HG03521 (cell line): ENCODE measurements around the gene FATE1.

Experiments used
- ATAC-seq: cut with Tn5 transposase; IDR thresholded peaks from one replicate; pipeline ENCODE4 v1.9.1; 2021; ENCODE audit warnings: mild to moderate bottlenecking, moderate library complexity; ENCODE audit not compliant: unreplicated experiment

FATE1 gene

DNA sequence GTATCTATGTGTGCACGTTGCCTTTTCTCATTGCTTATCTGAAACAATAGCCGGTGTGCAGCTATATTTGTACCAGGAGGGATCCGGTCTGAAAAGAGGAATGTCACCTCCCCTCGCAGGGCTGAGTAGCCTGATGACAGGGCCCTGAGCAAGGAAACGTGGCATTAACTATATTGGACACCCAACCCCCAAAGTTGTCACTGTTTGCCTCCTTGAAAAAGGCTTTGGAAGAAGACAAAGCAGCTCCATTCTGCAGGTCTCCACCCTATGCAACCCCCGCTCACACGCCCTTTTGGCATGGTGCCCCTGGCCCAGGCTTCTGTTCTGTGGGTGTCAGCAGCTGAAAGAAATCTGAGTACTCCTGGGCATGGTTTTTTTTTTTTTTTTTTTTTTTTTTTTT is 12.3 kb upstream of the FATE1 start:
- no peak for ATAC-seq

DNA sequence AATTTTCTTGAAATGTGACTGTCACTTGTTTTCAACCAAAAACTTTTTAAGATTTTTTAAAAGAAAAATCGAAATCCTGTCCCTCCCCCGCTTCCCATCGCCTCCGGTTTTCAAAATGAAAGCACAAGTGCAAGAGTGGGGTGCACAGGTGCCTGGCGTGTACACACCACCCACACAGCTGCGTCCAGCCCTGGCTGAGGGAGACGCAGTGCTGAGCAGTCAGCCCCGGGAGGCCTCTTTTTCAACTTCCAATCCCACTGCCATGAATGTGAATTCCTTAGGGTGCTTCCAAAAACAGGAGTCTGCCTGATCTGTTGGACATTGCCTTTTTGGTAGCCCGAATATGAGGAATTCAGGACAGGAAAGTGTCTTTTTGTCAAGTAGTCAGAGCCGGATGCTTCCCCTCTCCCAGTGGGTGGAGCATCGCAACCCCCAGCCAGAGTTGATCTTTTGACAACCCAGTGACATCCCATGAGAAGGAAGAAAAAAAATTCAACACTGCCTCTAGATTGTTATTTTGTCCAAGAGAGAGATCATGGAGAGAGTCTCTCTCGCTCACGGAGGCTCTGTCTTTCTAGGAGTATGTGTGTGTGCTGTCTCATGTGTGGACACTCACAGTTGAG is 11.7 kb upstream of the FATE1 start:
- no peak for ATAC-seq

DNA sequence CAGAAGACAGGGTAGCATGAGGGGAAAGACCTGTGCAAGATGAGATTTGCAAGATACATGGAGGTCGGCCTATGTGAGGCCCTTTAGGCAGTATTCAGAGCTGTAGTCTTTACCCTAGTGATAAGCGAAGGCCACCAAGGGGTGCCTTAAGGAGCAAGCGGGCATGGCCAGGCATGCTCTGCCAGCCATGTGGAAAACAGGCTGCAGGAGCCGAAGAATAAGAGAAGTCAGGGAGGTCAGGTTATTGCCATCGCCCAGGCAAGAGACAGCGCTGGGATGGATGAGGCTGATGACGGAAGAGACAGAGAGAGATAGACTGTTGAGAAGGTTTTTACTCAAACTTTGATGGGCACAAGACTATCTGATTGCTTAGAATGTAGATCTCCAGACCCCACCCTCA is 7.0 kb upstream of the FATE1 start:
- no peak for ATAC-seq

DNA sequence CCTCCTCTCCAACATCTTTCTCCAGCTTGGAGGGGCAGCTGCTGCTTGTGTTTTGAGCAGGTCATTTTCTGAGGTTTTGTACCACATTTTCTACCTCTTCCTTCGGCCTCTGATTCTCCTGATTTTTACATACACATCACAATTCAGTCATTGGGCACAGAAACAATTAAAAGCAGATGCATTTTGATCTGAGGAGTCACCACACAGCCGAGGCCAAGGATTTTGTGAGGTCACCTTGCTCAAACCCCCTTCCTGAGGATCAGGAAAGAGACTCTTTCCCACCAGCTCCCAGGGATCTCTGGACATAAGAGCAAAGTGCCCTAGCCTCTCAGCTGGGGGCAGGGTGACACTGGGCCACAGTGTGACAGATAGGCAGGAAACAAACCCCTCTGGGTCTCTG is 5.4 kb upstream of the FATE1 start:
- ATAC-seq = no peak

DNA sequence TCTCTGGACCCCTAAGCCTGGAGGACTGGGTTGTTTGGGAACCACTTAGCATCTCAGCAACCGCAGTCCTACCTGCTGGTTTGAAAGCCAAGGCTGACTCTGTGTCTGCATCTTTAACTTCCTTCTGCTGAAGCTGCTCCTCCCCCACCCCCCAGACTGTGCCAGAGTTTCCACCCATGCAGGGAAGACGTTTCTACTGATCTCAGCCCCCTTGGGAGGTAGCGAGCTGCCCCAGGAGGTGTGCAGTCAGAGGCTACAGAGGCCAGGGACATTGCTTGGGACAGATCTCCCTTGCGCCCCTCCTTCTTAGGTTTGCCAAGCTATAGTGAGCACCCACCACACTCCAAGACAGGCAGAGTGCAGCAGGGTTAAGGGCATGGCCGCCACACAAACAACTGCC is 4.7 kb upstream of the FATE1 start:
- ATAC-seq = no peak

DNA sequence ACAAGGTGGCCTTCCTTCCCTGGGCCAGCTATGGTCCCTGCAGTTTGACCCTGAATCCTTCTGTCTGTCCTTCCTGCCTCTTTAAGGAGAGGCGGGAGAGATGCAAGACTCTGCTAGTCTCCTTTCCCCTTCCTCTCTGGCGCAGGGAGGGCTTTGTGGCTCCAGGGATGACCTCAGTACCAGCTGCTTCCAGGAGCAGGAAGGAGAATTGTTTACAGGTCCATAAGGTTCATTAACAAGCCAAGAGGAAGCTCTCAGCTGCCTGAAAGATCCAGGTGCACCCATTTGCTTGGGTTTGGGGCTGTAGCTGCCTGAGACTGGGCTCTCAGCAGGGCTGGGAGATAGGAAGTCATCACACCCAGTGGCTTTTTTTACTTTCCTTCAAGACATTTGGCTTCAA is 4.0 kb upstream of the FATE1 start:
- ATAC-seq = no peak

DNA sequence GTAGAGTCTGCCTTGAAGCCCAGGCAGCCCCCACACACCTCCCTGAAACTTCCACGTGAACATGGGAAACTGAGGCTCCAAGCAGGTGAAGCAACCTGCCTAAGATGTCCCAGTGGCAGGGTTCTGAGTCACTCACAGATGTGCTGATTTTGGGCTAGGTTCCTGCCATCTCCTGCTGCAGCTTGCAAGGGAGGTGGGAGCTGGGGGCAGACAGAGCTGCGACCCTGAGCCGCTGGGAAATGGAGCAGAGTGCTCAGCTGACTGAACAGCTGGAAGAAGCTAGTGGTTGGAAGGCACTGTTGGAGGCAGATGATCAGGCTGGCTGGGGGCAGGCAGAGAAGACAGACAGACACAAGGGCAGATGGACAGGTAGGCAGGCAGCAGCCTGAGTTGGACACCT is 3.6 kb upstream of the FATE1 start:
- no peak for ATAC-seq

DNA sequence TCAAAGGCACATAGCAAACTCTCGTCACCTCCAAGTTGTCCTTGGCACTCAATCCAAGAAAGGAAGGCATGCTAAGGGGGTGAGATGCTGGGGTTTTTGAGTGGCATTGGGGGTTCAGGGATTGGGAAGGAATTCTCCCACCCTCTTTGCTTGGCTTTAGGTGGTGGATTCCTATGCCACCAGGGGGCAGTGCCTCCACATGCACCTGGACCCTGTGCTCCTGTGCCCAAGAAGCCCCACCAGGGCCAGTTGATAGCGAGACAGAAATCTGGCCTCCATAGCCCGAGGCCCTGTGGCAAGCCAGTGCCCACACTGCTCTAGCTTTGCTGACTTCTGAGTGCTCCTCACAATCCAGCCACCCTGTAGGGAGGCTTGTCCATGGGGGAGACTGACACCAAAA is 2.0 kb upstream of the FATE1 start:
- ATAC-seq = no peak

DNA sequence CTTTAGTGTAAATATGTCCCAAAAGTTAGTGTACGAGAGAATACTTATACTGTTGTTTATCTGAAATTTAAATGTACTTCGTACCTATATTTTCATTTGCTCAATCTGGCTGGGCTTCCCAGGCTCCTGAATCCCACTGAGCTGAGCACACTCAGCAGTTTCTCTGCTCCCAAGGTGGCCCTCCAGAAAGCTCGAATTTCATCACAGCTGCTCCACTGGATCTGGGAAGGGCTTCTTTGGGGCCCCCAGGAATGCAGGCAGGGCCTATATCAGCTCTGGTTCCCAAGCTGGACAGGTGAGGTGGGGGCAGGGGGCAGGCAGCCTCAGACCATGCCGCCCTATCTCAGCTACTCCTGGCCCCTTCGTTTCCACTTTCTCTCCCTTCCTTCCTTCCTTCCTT is 1.5 kb upstream of the FATE1 start:
- no peak for ATAC-seq

DNA sequence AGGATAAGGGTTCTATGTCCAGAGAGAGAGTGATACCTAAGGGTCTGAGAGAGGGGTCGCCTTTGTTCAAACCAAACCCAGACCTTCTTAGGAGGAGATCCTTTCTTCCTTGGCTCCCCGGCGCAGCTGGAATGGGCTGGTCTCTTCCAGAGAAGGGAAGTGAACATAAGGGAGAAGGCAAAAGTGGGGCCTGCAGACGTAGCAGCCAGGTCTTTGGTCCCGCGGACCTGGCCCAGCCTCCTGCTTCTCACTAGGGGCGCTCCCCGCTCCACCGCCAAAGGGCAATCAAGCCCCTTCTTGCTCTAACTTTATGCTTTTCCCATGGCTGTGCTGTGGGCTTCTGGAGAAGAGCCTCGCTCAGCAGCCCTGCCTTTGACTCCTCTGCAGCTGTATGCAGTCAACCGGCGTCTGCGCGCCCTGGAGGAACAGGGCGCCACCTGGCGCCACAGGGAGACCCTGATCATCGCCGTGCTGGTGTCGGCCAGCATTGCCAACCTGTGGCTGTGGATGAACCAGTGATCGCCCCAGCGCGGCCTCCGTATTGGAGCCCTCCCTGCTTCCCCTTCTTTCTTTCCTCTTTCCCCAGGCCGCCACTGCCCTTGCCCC is 6.5 kb downstream of the FATE1 start:
- no peak for ATAC-seq

DNA sequence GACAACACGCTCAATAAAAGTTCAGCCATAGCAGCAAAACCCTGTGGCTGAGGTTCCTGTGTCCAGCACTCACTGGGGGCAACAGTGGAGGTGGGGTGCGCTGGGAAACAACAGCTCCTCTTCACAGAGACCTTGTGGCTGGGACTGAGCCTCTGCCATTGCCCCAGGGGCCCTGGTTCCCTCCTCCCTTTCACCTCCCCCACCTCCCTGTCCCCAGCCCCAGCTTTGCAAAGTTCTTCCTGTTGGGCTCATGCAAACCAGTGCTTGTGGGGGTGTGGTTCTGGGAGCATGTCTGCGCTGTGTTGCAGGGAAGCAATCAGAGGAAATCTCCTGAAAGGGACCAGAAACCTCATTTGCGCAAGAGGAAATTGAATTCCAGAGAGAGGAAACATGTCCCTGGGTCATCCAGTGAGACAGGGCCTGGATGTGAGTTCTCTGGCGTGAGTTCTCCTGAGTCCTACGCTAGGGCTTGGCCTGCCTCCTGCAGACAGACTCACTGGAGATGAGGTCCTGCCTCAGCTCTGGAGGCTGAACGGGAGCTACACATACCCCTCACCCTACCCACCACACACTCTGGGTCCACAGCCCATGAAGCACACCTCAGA is 7.4 kb downstream of the FATE1 start:
- ATAC-seq = no peak

DNA sequence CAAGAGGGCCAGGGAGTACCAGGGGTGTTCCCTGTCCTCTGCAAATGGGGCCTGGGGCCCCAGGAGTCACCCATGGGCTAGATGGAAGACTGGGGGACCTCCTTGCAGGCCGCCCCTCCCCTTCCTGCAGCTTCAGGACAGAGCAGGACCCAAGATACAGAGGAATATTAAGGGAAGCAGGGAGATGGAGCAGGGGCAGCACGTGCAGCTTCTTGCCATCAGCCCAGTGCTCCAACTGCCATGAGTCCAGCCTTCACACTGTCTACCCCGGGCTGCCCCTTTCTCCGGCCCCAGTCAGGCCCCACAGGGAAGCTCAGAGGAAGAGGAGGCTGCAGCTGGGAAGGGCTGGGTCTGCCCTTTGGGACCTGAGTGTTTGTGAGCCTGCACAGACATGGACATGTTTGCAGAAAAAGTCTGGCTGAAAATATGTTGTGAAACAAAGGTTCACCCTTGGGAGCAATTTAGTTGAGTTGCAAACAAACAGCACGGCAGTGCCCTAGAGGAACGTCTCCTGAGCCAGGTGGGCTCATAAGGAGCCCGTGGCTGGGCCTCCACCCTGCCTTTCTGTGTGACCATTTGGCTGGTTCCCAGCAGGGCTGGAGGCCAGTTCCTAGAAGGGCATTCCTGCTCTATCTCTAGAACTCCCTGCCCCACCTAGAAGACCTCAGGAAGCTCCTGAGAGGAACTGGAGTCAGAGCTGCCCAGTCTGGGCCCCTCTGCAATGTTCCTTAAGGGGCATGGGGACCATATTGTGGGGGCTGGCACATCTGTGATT is 8.9 kb downstream of the FATE1 start:
- ATAC-seq = no peak

DNA sequence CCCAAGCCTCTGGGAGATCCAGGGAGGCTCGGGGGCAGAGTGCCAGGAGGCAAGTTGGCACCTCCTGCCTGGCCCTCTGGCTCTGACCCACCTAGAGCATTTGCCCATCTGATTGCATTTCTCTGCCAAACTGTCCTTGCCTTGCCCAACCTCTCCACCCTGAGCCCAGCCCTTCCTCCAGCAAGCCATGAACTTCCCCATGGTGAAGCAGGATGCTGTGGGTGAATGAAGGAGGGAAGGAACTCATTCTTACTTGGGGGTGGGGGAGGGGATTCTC is 9.4 kb downstream of the FATE1 start:
- ATAC-seq = no peak

DNA sequence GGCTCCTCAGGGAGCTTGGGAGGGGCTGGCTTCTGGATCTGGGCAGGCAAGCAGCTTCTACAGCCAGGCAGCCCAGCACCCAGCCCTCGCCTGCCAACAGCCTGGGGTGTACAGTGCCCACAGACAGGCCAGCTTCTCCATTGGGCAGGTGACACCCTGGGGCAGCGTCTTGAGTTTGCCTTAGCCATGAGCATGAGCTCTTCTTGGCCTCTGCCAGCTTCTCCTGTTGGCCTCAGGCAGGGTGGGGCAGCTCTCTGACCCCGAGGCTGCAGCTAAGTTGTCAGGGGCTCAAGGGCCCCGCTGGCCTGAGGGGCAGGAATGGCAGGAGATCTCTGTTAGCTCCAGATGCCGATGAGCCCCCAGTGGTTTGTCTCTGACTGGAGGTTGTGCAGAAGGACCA is 10.9 kb downstream of the FATE1 start:
- ATAC-seq = no peak

DNA sequence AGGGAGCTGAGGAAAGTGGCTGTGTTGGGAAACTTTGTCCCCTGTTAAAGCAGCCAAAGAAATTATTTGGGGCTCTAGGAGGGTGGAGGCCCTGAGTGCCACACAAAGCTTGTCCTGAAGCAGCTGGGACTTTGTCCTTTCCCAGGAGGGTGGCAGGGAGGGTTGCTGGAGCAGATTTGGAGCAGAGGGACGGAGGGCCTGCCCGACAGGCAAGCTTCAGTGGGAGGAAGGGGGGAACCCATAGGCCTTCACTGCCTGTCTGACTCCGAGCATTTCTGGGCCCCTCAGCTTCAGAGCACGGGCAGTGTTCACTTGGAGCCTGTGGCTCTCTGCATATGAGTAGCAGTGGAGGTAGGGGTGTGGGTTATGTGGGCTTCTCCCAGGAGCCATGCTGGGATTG is 11.5 kb downstream of the FATE1 start:
- no peak for ATAC-seq

DNA sequence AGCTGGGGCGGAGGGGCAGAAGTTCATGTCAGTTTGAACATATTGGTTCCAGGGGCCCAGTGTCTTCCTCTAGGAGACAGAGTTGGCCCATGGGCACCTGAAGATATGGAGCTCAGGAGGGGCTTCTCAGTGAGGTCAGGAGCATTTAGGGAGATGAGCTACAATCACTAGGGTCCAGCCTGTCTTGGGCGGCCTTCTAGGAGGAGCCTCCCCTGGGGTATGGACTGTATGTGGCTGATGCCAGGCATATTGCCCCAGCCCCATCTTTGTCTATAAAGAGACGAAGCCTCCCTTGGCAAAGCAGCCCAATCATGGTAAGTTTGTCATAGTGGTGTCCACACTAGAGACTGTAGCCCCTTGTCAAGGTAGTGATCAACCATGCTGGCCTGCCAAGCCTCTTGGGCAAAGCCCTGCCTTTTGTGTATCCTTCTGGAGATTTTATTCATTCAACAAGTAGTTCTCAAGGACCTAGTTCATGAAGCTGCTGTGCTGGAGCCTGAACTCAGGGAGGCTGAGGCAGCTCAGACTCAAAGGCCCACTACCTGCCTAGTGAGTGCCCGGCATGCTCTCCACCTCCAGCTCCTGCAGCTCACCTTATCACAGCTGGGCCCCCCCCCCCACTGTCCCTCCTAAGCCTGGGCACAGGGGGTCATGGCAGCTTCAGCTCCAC is 13.4 kb downstream of the FATE1 start:
- ATAC-seq = no peak

DNA sequence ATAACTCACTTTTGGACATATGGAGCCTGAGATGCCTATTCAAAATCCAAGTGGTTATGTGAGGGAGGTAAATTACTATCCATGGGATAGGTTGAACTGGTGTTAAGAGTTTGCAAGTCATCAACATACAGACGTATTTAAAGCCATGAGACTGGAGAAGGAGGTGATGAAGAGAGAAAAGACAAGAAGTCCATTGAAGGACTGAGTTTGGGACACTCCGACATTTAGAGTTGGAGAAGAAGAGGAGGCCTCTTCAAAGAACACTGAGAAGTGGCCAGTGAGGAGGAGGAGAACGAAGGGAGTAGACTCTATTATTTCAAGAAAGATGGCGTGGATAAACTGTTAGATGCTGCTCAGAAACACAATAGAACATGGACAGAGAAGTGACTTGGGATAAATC is 18.6 kb downstream of the FATE1 start, which contains the start of gene CNGA2:
Gene CNGA2, plus strand, starts transcription at position 301 of the 400 bp plus-strand sequence. CDS start 3,738 bp downstream, outside the sequence.
- no peak for ATAC-seq

DNA sequence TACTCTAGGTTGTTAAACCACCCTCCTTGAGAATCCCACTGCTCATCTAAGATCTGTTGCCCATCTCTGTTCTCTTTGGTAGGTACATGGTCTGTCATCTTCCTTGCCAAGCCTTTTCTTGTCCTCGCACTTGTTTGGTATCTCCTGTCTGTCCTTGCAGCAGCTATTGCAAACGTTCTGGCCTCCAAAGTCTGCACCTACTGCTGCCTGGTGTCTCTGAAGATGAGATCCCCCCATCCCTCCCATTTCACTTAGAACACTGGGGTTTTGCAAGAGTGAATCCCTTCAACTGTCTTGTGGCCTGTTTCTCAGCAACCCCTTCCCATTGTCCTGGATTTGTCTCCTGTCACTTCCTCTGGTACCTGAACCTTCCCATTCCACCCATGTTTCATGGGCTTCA is 19.4 kb downstream of the FATE1 start:
- no peak for ATAC-seq

DNA sequence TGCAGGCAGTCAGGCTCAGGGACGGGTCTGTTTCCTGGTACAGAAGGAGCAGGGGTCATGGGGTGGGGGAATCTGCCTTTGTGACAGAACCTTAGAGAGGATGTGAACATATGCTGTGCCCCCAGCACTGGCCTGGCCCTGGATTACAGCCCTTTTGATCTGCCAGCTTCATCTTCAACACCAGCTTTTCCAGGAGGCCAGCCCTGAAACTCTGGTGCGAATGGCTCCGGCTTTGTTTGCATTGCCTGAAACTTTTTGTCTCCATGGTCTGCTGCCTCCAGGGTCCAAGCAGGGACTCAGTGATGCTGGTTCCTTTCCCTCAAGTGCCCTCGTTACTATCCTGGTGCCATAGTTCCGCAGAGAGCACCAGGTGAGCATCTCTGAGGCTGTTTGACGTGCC is 20.9 kb downstream of the FATE1 start:
- no peak for ATAC-seq

DNA sequence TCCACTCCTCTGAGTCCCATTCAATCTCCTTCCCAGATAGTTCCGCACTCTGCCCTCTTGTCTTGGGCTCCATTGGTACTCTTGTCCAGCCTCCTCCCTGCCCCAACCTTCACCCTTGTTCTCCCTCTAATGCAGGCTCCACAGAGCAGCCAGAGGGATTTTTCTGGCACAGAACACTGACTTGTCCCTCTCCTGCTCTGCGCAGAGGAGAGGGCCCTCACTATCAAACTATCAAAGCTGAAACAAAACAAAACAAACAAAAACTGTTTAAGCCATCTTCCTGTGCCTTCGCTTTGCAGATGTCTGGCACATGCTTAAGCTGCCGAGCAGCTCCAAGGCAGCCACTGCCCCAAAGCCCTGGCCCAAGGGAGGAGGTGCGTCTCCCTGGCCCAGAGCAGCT is 21.7 kb downstream of the FATE1 start:
- ATAC-seq = no peak

DNA sequence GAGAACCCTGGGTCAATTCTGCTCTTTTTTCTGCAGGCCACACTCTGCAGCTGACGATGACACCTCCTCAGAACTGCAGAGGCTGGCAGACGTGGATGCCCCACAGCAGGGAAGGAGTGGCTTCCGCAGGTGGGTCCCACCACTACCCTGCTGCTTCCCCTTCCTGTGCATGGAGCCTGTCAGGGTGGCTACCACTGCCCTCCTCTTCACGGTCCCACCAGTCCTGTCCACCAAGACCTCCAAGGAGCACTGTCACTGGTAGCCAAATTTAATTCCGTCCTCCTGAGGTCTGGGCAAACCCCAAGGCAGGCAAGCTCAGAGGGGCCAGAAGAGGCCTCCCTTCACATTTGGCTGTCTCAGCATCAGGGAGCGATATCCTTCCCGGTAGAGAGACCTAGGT is 22.9 kb downstream of the FATE1 start:
- ATAC-seq = no peak

DNA sequence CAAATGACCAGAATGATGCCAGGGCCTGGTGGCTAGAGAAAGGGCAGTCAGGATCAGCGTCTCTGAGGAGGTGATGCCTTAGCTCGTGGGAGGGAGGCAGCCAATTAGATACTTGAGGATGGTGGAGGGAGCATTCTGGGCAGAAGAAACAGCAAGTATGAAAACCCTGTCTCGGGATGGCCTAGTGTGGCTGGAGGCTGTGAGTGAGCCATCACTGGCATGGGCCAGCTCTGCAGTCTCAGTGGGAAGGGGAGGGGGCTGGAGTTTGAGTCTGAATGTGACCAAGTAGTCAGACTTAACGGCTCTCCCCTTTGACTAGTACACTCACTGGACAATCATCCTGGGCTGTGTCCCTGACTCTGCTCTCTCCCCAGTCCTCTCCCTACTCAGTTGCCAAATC is 25.8 kb downstream of the FATE1 start:
- no peak for ATAC-seq
